Esophagus muscularis mucosa (tissue), 4 donors: Measurements from ENCODE around the gene SAA1. TPM values are rescaled to one million over a fixed set of nuclear protein-coding genes. Genes with fewer than 3 reads are reported as not detected.
A peak's percentile ranks its signal among the peaks of the same experiment; 100 is the strongest.

Experiments
- DNase-seq: peaks from one replicate; pipeline ENCODE4 v3.0.0-alpha.2; 2017; ENCODE audit errors: extremely low spot score
- H3K27ac ChIP-seq, 4 donors: fragments of 200-600 bp; sonication (generic); replicated peaks in 1 of 4; 1 replicate in 3 of 4; 2 replicates in 1 of 4; pipeline ENCODE4 v1.5.1; 2016 to 2019; ENCODE audit warnings: mild to moderate bottlenecking in 1 of 4
- H3K27me3 ChIP-seq, 4 donors: fragments of 200-600 bp; sonication (generic); one replicate each; pipeline versions ENCODE4 v1.5.1 to v1.6.0; 2016 to 2019
- H3K36me3 ChIP-seq, 4 donors: fragments of 200-600 bp; sonication (generic); one replicate each; pipeline ENCODE4 v1.5.1; 2016 to 2019
- H3K4me1 ChIP-seq, 4 donors: fragments of 200-600 bp; sonication (generic); one replicate each; pipeline ENCODE4 v1.5.1; 2016 to 2019
- H3K4me3 ChIP-seq, 4 donors: fragments of 200-600 bp; sonication (generic); 1 replicate in 2 of 4; 2 replicates in 2 of 4; pipeline ENCODE4 v1.5.1; 2016 to 2019; ENCODE audit warnings: mild to moderate bottlenecking in 4 of 4, moderate library complexity in 1 of 4
- H3K9me3 ChIP-seq, 4 donors: fragments of 200-600 bp; sonication (generic); 1 replicate in 3 of 4; 2 replicates in 1 of 4; pipeline ENCODE4 v1.5.1; 2016 to 2019
- EP300 ChIP-seq: sonication (generic); formaldehyde crosslinking; IDR thresholded peaks from one replicate; pipeline ENCODE4 v1.6.1; 2017; ENCODE audit warnings: antibody characterized with exemption
- POLR2A ChIP-seq: fragments of 450-650 bp; IDR thresholded peaks from one replicate; pipeline ENCODE4 v1.6.1; 2017; ENCODE audit warnings: antibody characterized with exemption, moderate library complexity, mild to moderate bottlenecking, low read depth
- POLR2AphosphoS5 ChIP-seq, 2 donors: sonication (generic); formaldehyde crosslinking; IDR thresholded peaks; one replicate each; pipeline ENCODE4 v1.6.1; 2017; ENCODE audit warnings: antibody characterized with exemption in 2 of 2
- WGBS: methylation state at CpG from one replicate; pipeline ENCODE4 v1.1.5; 2018; 5-methylcytosine and 5-hydroxymethylcytosine counted together
- intact Hi-C: fragments of 100-400 bp; cut with DNase I; formaldehyde crosslinking; loops from one replicate; pipeline ENCODE4 v1.15.1; 2023
- total RNA-seq, 4 donors: library from RNA; depleted of rRNA; stranded (reverse); fragments of >200 nt; gene quantifications; one replicate each; pipeline versions ENCODE4 v1.1.0 to v1.2.1, GENCODE V29; 2016
- TF ChIP-seq, protein P1 (sequence below), 3 experiments: fragments of 200-600 bp in 2 of 3; fragments of 450-650 bp in 1 of 3; sonication (generic) in 2 of 3; IDR thresholded peaks; one replicate each; pipeline ENCODE4 v1.5.1; 2017 to 2019; ENCODE audit warnings: antibody characterized with exemption in 3 of 3, mild to moderate bottlenecking in 2 of 3, moderate library complexity in 1 of 3

The SAA1 gene
- total RNA-seq, 4 donors from 2014 or later, result 0.75 to 3.3 (median 1.2) TPM

DNA sequence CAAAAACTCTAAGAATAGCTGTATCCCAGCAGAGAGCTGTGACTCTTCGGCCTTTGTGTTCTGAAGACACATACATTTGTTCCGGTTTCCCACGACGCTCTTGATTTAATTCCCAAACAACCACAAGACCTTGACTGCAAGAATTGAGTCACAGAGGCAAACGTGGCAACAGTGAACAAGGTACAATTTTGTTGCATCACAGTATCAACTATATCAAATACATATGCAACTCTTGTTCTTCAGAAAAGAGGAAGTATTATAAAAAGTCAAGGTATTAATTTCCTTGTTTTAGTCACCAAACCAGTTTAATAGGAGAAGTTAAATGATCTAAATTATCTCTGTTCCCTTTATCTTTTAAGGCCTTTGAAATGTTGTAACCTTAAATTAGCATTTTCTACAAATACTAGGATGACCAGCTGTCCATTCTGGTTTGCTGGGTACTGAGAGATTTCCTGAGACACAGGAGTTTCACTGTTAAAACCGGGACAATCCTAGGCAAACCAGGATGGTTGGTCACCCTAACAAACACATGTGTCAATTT lies 44.8 kb downstream of the SAA1 start:
- no peak for TF ChIP-seq POLR2A
- TF ChIP-seq, protein P1, sequence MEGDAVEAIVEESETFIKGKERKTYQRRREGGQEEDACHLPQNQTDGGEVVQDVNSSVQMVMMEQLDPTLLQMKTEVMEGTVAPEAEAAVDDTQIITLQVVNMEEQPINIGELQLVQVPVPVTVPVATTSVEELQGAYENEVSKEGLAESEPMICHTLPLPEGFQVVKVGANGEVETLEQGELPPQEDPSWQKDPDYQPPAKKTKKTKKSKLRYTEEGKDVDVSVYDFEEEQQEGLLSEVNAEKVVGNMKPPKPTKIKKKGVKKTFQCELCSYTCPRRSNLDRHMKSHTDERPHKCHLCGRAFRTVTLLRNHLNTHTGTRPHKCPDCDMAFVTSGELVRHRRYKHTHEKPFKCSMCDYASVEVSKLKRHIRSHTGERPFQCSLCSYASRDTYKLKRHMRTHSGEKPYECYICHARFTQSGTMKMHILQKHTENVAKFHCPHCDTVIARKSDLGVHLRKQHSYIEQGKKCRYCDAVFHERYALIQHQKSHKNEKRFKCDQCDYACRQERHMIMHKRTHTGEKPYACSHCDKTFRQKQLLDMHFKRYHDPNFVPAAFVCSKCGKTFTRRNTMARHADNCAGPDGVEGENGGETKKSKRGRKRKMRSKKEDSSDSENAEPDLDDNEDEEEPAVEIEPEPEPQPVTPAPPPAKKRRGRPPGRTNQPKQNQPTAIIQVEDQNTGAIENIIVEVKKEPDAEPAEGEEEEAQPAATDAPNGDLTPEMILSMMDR (IDR thresholded peaks at IDR 0.05), result no peak
- no peak for TF ChIP-seq POLR2AphosphoS5 (IDR thresholded peaks at IDR 0.05)
- no peak for TF ChIP-seq EP300
- H3K27me3 ChIP-seq, result no peaks in the 10 kb centered on the region
- H3K36me3 ChIP-seq, result peaks cover 13 to 52% (median 38%) of the 10 kb centered on the region in 4 donors
- DNase-seq, result no peak
- no peak overlapping the region for H3K4me3 ChIP-seq
- intact Hi-C loops, result no loop called here
- peak overlapping the region in 1 of 4 donors; percentile 50 for H3K27ac ChIP-seq
- peaks cover 6 to 17% (median 11%) of the 10 kb centered on the region in 4 donors for H3K4me1 ChIP-seq
- 89% methylated on average over 6 of the region's 6 CpGs for WGBS
- no peaks in the 10 kb centered on the region for H3K9me3 ChIP-seq

GRCh38 chr11:18312012-18312411 lies 45.9 kb downstream of the SAA1 start:
- TF ChIP-seq POLR2AphosphoS5 (IDR thresholded peaks at IDR 0.05) (no peak), POLR2A (no peak), EP300 (no peak)
- TF ChIP-seq, protein P1 (IDR thresholded peaks at IDR 0.05), result no peak
- H3K9me3 ChIP-seq, result no peaks in the 10 kb centered on the region
- H3K4me3 ChIP-seq, result no peak overlapping the region
- H3K36me3 ChIP-seq, result peaks cover 13 to 40% (median 32%) of the 10 kb centered on the region in 4 donors
- H3K4me1 ChIP-seq, result peaks cover 6 to 17% (median 11%) of the 10 kb centered on the region in 4 donors
- intact Hi-C loops, result no loop called here
- peak overlapping the region; percentile 22 to 72 (median 46) for H3K27ac ChIP-seq
- 80% methylated on average over 3 of the region's 3 CpGs for WGBS
- no peak for DNase-seq
- H3K27me3 ChIP-seq, result no peaks in the 10 kb centered on the region

GRCh38 chr11:18312663-18313420 lies 46.8 kb downstream of the SAA1 start:
- peaks cover 6 to 17% (median 11%) of the 10 kb centered on the region in 4 donors for H3K4me1 ChIP-seq
- TF ChIP-seq POLR2AphosphoS5 (IDR thresholded peaks at IDR 0.05) (no peak), POLR2A (no peak), EP300 (no peak)
- TF ChIP-seq, protein P1 (IDR thresholded peaks at IDR 0.05), result no peak
- no peak overlapping the region for H3K4me3 ChIP-seq
- no peak for DNase-seq
- H3K27ac ChIP-seq, result peak overlapping the region; percentile 22 to 72 (median 46)
- intact Hi-C loops, result no loop called here
- WGBS, result 79% methylated on average over 2 of the region's 2 CpGs
- H3K36me3 ChIP-seq, result peaks cover 13 to 38% (median 32%) of the 10 kb centered on the region in 4 donors
- H3K9me3 ChIP-seq, result no peaks in the 10 kb centered on the region
- H3K27me3 ChIP-seq, result no peaks in the 10 kb centered on the region

GRCh38 chr11:18313965-18314763 lies 48.1 kb downstream of the SAA1 start:
- Histone ChIP-seq H3K4me3 (no peak overlapping the region), H3K4me1 (peaks cover 6 to 17% (median 11%) of the 10 kb centered on the region in 4 donors), H3K36me3 (peaks cover 13 to 25% (median 20%) of the 10 kb centered on the region in 4 donors), H3K27ac (no peak overlapping the region), H3K9me3 (no peaks in the 10 kb centered on the region), H3K27me3 (no peaks in the 10 kb centered on the region)
- intact Hi-C loops, result no loop called here
- DNase-seq, result no peak
- WGBS, result 81% methylated on average over 10 of the region's 10 CpGs
- TF ChIP-seq, protein P1 (IDR thresholded peaks at IDR 0.05), result no peak
- no peak for TF ChIP-seq POLR2A
- TF ChIP-seq POLR2AphosphoS5 (IDR thresholded peaks at IDR 0.05), result no peak
- TF ChIP-seq EP300, result no peak
